ENCODE measurements around the gene MFAP3. TPM values are rescaled to one million over a fixed set of nuclear protein-coding genes. Genes with fewer than 3 reads are reported as not detected.
"Not testable (repeated sequence)": the region's sequence is repeated elsewhere in the genome, so short reads cannot be mapped to it uniquely, and the experiment has no call there.

The MFAP3 gene
- total RNA-seq, 2 donors from 2014 or later, result 40.2 to 73.7 TPM

DNA sequence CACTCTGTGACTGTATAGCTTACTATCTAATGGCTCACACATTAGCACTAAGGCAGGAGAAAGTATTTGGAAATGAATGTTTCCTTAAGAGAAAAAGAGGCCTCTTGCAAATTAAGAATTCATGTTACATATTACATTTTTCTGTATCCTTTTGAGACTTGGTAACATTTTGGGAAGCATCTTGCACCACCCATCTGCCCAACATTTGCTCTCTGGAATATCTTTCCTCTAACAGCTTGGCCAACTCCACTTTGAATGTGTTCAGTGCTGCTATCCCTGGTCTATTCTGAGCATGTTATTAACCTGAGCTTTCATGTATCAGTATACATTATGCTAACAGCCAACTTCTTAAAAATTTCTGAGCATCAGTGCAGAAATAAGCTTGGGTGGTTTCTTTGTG, 27.2 kb downstream of the MFAP3 start:
- no peak overlapping the region for H3K4me3 ChIP-seq
- H3K36me3 ChIP-seq, result no peaks in the 10 kb centered on the region
- no peak overlapping the region for H3K27ac ChIP-seq
- H3K27me3 ChIP-seq (replicated peaks; ENCODE audit: insufficient read depth), result no peaks in the 10 kb centered on the region
- no peaks in the 10 kb centered on the region for H3K4me1 ChIP-seq (ENCODE audit: control insufficient read depth in 1 of 2, low read depth in 2 of 2)
- H3K9me3 ChIP-seq, result no peaks in the 10 kb centered on the region
- DNase-seq (ENCODE audit: low spot score), result no peak
- ATAC-seq (ENCODE audit: insufficient number of reproducible peaks, low FRiP score, low read depth), result no peak
- TF ChIP-seq, protein P1, sequence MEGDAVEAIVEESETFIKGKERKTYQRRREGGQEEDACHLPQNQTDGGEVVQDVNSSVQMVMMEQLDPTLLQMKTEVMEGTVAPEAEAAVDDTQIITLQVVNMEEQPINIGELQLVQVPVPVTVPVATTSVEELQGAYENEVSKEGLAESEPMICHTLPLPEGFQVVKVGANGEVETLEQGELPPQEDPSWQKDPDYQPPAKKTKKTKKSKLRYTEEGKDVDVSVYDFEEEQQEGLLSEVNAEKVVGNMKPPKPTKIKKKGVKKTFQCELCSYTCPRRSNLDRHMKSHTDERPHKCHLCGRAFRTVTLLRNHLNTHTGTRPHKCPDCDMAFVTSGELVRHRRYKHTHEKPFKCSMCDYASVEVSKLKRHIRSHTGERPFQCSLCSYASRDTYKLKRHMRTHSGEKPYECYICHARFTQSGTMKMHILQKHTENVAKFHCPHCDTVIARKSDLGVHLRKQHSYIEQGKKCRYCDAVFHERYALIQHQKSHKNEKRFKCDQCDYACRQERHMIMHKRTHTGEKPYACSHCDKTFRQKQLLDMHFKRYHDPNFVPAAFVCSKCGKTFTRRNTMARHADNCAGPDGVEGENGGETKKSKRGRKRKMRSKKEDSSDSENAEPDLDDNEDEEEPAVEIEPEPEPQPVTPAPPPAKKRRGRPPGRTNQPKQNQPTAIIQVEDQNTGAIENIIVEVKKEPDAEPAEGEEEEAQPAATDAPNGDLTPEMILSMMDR (IDR thresholded peaks at IDR 0.05), result no peak

DNA sequence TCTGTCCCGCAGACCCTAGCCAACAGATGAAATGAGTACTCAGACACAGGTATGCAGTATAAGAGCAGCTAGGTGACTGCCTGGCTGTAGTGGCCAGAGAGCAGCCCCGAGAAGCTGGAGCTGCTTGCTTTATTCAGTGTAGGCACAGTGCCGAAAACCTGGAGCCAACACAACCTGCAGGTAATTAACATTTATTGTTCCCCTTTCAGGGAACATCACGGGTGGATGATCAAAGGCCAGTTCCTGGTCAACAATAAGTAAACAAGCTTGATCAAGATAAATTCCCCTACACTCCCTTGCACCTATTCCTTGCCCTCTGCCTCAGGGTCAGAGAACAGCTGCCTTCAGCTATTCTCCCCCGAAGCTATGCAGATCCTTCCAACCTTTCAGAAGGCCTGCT, 31.1 kb downstream of the MFAP3 start:
- not testable (repeated sequence) for H3K27ac ChIP-seq; ATAC-seq (ENCODE audit: insufficient number of reproducible peaks, low FRiP score, low read depth); H3K9me3 ChIP-seq; H3K27me3 ChIP-seq (replicated peaks; ENCODE audit: insufficient read depth); H3K36me3 ChIP-seq; DNase-seq (ENCODE audit: low spot score); H3K4me3 ChIP-seq; H3K4me1 ChIP-seq (ENCODE audit: control insufficient read depth in 1 of 2, low read depth in 2 of 2)

DNA sequence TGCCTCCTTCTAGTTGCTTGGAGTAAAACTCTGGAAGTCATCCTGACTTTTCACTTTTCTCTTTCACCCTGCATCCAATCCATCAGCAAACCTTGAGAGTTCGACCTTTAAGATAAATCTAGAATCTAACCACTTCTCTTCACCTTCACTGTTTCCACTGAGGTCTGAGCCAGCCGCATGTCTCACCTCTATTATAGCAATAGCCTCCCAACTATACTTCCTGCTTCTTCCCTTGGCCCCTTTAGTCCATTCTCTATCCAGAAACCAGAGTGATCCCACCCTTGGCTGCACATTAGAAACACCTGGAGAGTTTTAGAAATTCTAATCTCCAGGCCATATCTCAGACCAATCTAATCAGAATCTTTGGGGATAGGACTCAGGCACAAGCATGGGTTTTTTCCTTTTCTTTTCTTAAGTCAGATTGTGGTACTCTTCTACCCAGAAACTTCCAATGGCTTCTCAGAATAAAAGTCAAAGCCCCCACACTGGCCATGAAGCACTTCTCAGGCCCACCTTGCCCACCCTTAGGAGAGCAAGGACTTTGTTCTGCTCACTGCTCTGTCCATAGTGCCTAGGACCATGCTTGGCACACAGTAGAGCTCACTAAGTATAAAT, 33.1 kb downstream of the MFAP3 start:
- no peaks in the 10 kb centered on the region for H3K36me3 ChIP-seq
- no peaks in the 10 kb centered on the region for H3K27me3 ChIP-seq (replicated peaks; ENCODE audit: insufficient read depth)
- peak overlapping the region; percentile 10 for H3K4me3 ChIP-seq
- no peak for ATAC-seq (ENCODE audit: insufficient number of reproducible peaks, low FRiP score, low read depth)
- TF ChIP-seq, protein P1 (IDR thresholded peaks at IDR 0.05), result no peak
- H3K4me1 ChIP-seq (ENCODE audit: control insufficient read depth in 1 of 2, low read depth in 2 of 2), result no peaks in the 10 kb centered on the region
- no peaks in the 10 kb centered on the region for H3K9me3 ChIP-seq
- H3K27ac ChIP-seq, result no peak overlapping the region
- DNase-seq (ENCODE audit: low spot score), result no peak

DNA sequence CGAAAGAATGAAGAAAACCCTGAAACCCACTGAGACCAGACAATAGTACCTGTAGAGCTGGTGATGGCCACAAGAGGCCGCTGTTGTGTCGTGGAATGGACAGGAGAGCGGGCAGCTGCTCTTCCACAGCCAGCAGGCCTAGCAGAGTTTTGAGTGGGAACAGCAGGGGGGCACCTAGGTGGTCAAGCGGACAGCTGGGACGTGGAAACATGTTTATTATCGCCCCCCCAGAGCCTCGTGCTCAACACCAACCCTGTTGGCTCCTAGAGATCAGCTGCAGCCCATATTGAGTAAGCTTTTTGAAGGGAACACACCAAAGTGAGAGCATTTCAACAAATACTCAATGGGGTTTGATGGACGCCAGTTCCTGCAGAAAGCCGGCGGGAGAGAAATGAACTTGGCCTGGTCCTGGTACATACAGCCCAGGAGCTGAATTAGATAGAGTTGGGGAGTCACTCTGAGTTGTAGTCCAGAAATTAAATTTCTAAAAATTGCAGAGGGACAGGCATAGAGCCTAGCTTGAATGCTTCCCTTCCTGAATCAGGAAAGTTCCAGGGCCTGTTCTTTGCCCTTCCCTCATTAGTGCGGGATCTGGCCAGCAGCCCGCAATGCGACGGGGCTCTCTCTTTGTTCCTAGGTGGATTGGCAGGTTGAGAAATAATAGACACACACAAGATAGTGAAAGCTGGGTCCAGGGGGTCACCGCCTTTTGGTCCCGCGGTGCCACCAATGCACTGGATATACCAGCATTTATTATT, 33.8 kb downstream of the MFAP3 start:
- TF ChIP-seq, protein P1 (IDR thresholded peaks at IDR 0.05), result peak; percentile 92
- H3K27ac ChIP-seq, result no peak overlapping the region
- peak; percentile 62 for ATAC-seq (ENCODE audit: insufficient number of reproducible peaks, low FRiP score, low read depth)

DNA sequence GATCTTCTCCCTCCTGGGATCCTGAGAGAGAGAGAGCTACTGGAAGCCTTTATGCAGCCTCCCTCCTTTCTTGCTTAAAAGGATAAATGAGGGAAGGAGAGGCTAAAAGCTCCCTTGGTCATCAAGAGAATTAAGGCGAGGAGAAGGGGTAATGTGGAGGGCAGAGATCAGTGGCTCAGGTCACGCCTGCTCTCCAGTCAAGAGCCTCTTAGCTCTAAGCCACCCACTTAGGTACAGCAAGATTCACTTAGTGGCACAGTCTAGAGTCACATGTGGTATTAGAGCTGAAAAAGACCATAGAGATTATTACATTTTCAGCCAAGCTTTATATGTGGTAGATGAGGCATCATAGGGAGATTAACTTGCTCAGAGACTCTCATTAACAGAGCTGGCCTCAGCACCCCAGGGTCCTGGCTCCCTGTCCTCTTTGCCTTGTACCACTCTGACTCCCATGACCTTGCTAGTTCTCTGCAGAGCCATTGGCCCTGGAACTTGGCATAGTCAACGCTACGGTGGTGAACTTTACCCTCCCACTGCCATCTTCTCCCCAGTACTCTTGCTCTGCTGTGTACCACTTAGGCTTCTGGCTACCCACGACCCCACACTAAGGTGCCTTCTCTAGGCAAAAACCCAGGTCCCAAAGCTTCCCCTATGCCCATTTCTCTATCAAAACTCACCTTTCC, 37.6 kb downstream of the MFAP3 start:
- no peak for ATAC-seq (ENCODE audit: insufficient number of reproducible peaks, low FRiP score, low read depth)
- no peaks in the 10 kb centered on the region for H3K27me3 ChIP-seq (replicated peaks; ENCODE audit: insufficient read depth)

More for the DNA sequence above, 33.8 kb downstream of the MFAP3 start:
- Histone ChIP-seq H3K4me3 (peak overlapping the region; percentile 10), H3K9me3 (no peaks in the 10 kb centered on the region), H3K36me3 (no peaks in the 10 kb centered on the region), H3K4me1 (ENCODE audit: control insufficient read depth in 1 of 2, low read depth in 2 of 2) (no peaks in the 10 kb centered on the region), H3K27me3 (replicated peaks; ENCODE audit: insufficient read depth) (no peaks in the 10 kb centered on the region)
- peak; percentile 45 for DNase-seq (ENCODE audit: low spot score)

More for the DNA sequence above, 37.6 kb downstream of the MFAP3 start:
- TF ChIP-seq, protein P1 (IDR thresholded peaks at IDR 0.05), result no peak
- Histone ChIP-seq H3K9me3 (no peaks in the 10 kb centered on the region), H3K4me1 (ENCODE audit: control insufficient read depth in 1 of 2, low read depth in 2 of 2) (no peaks in the 10 kb centered on the region), H3K36me3 (no peaks in the 10 kb centered on the region), H3K4me3 (no peak overlapping the region), H3K27ac (no peak overlapping the region)
- no peak for DNase-seq (ENCODE audit: low spot score)

All from thoracic aorta (tissue), 2 donors.